Thoracic aorta (tissue), 2 donors: ENCODE results near the gene DOCK4. TPM values are rescaled to one million over a fixed set of nuclear protein-coding genes. Genes with fewer than 3 reads are reported as not detected.
A peak's percentile ranks its signal among the peaks of the same experiment; 100 is the strongest.

Experiments
- ATAC-seq: fragments of 150-250 bp; one replicate; pipeline ENCODE4 v1.8.0; 2017; ENCODE audit warnings: low read depth; ENCODE audit not compliant: insufficient number of reproducible peaks, low FRiP score
- DNase-seq: peaks from one replicate; pipeline ENCODE4 v3.0.0-alpha.2; 2020; ENCODE audit warnings: low spot score
- H3K27ac ChIP-seq, 2 donors: fragments of 200-600 bp; sonication (generic); 1 replicate in 1 of 2; 2 replicates in 1 of 2; pipeline ENCODE4 v1.5.1; 2016; ENCODE audit warnings: mild to moderate bottlenecking in 2 of 2, moderate library complexity in 2 of 2
- H3K27me3 ChIP-seq: fragments of 200-600 bp; sonication (generic); replicated peaks from 2 replicates; pipeline ENCODE4 v1.6.0; 2016; ENCODE audit warnings: mild to moderate bottlenecking; ENCODE audit not compliant: insufficient read depth
- H3K36me3 ChIP-seq: fragments of 200-600 bp; sonication (generic); one replicate; pipeline ENCODE4 v1.5.1; 2016
- H3K4me1 ChIP-seq, 2 donors: fragments of 200-600 bp; sonication (generic); 1 replicate in 1 of 2; 2 replicates in 1 of 2; pipeline versions ENCODE4 v1.5.1 to v1.6.0; 2016; ENCODE audit warnings: low read depth in 2 of 2, mild to moderate bottlenecking in 1 of 2; ENCODE audit not compliant: control insufficient read depth in 1 of 2
- H3K4me3 ChIP-seq: fragments of 200-600 bp; sonication (generic); 2 replicates; pipeline ENCODE4 v1.5.1; 2016; ENCODE audit warnings: mild to moderate bottlenecking
- H3K9me3 ChIP-seq: fragments of 200-600 bp; sonication (generic); 2 replicates; pipeline ENCODE4 v1.5.1; 2016
- CTCF ChIP-seq: fragments of 200-600 bp; sonication (generic); IDR thresholded peaks from one replicate; pipeline ENCODE4 v1.5.1; 2019; ENCODE audit warnings: antibody characterized with exemption
- total RNA-seq, 2 donors: library from RNA; depleted of rRNA; stranded (reverse); fragments of >200 nt; gene quantifications; one replicate each; pipeline versions ENCODE4 v1.1.0 to v1.2.3, GENCODE V29; 2016

The DOCK4 gene
- total RNA-seq, 2 donors from 2014 or later, result 22.3 to 71.5 TPM

- ATAC-seq (peak; percentile 74), DNase-seq (peak; percentile 9)
- no peaks in the 10 kb centered on the region for H3K27me3 ChIP-seq
- no peak overlapping the region for H3K4me3 ChIP-seq
- peak; percentile 85 for TF ChIP-seq CTCF
- H3K4me1 ChIP-seq, result peaks cover 0 to 8% of the 10 kb centered on the region in 2 donors
- no peaks in the 10 kb centered on the region for H3K9me3 ChIP-seq
- H3K27ac ChIP-seq, result no peak overlapping the region
- H3K36me3 ChIP-seq, result peaks cover 8% of the 10 kb centered on the region
Measured at GRCh38 chr7:111735661-111736551, 470.3 kb downstream of the DOCK4 start.

- no peak overlapping the region for H3K27ac ChIP-seq
- TF ChIP-seq CTCF, result no peak
- no peaks in the 10 kb centered on the region for H3K9me3 ChIP-seq
- H3K36me3 ChIP-seq, result peaks cover 8% of the 10 kb centered on the region
- DNase-seq, result no peak
- peaks cover 0 to 8% of the 10 kb centered on the region in 2 donors for H3K4me1 ChIP-seq
- H3K4me3 ChIP-seq, result no peak overlapping the region
- no peak for ATAC-seq
- no peaks in the 10 kb centered on the region for H3K27me3 ChIP-seq
Measured at GRCh38 chr7:111734954-111735660, 471.1 kb downstream of the DOCK4 start.

- H3K36me3 ChIP-seq, result peaks cover 10% of the 10 kb centered on the region
- no peaks in the 10 kb centered on the region for H3K9me3 ChIP-seq
- no peaks in the 10 kb centered on the region for H3K27me3 ChIP-seq
- no peak for TF ChIP-seq CTCF
- no peak overlapping the region for H3K4me3 ChIP-seq
- ATAC-seq (no peak), DNase-seq (no peak)
- H3K4me1 ChIP-seq, result peaks cover 0 to 8% of the 10 kb centered on the region in 2 donors
- no peak overlapping the region for H3K27ac ChIP-seq
Measured at GRCh38 chr7:111732923-111733322, 473.3 kb downstream of the DOCK4 start.

- H3K9me3 ChIP-seq, result no peaks in the 10 kb centered on the region
- no peak overlapping the region for H3K4me3 ChIP-seq
- peaks cover 0 to 8% of the 10 kb centered on the region in 2 donors for H3K4me1 ChIP-seq
- no peak for DNase-seq
- H3K27me3 ChIP-seq, result no peaks in the 10 kb centered on the region
- peaks cover 9% of the 10 kb centered on the region for H3K36me3 ChIP-seq
- no peak overlapping the region for H3K27ac ChIP-seq
- no peak for TF ChIP-seq CTCF
- ATAC-seq, result no peak
Measured at GRCh38 chr7:111730476-111731300, 475.5 kb downstream of the DOCK4 start.
